HCT116 (cell line): ENCODE results near the gene B4GALNT4. TPM values are rescaled to one million over a fixed set of nuclear protein-coding genes. Genes with fewer than 3 reads are reported as not detected.

Experiments
- ATAC-seq: fragments of 200-7000 bp; cut with Tn5 transposase; 2 replicates; pipeline ENCODE4 v1.9.1; 2020; ENCODE audit warnings: mild to moderate bottlenecking, moderate library complexity
- BruUV-seq: library from RNA; stranded (reverse); fragments of 400-500 nt; replicated peaks from 2 replicates; lab custom pipeline; 2021; lab: Mats Ljungman, UMichigan
- CTCF ChIA-PET: fragments of 300-600 bp; sonication (Branson Sonifier 250); formaldehyde crosslinking; loops from one replicate; lab custom pipeline; 2021; ENCODE audit warnings: antibody characterized with exemption; lab: Charles Lee
- POLR2A ChIA-PET: fragments of 300-600, 350-600 bp; sonication (Branson Sonifier 250); formaldehyde crosslinking; loops from one replicate; lab custom pipeline; 2021; ENCODE audit warnings: antibody characterized with exemption; lab: Charles Lee
- RAD21 ChIA-PET, 2 experiments: fragments of 300-600 bp; sonication (Branson Sonifier 250); formaldehyde crosslinking; loops; one replicate each; lab custom pipeline; 2023; ENCODE audit warnings: low total read pairs in 2 of 2; ENCODE audit not compliant: uncharacterized antibody in 2 of 2, unreplicated experiment in 2 of 2, low non-redundant PET in 1 of 2; lab: Charles Lee
- DNase-seq: peaks from one replicate; pipeline ENCODE4 v3.0.0-alpha.2; 2010; ENCODE audit warnings: low read depth, low spot score
- H2AFZ ChIP-seq: fragments of 200-600 bp; shearing (Covaris generic), sonication (generic); 2 replicates; pipeline ENCODE4 v1.6.1; 2017; ENCODE audit warnings: low read depth, mixed run types, mixed read lengths, antibody characterized with exemption, low read length; ENCODE audit not compliant: poor library complexity, severe bottlenecking
- H3K27ac ChIP-seq: 2 replicates; pipeline ENCODE4 v1.5.1; 2012; ENCODE audit warnings: low read depth, low read length
- H3K27me3 ChIP-seq: fragments of 200-600 bp; sonication (generic); 2 replicates; pipeline ENCODE4 v1.6.1; 2016; ENCODE audit warnings: mixed run types, low read length, mixed read lengths; ENCODE audit not compliant: insufficient read depth
- H3K36me3 ChIP-seq, 2 experiments: fragments of 200-500 bp in 1 of 2; fragments of 200-600 bp in 1 of 2; sonication (Bioruptor generic) in 1 of 2; sonication (generic) in 1 of 2; 2 replicates each; pipeline versions ENCODE4 v1.5.1 to v1.6.1; 2014 to 2016; ENCODE audit warnings: low read length in 2 of 2, inconsistent platforms in 1 of 2, mixed read lengths in 1 of 2, mixed run types in 1 of 2; ENCODE audit not compliant: insufficient read depth in 2 of 2, control insufficient read depth in 1 of 2
- H3K4me1 ChIP-seq, 2 experiments: fragments of 200-600 bp in 1 of 2; sonication (generic) in 1 of 2; 2 replicates each; pipeline versions ENCODE4 v1.5.1 to v1.6.1; 2012 to 2017; ENCODE audit warnings: low read length in 2 of 2, inconsistent platforms in 1 of 2, mild to moderate bottlenecking in 1 of 2, mixed read lengths in 1 of 2, mixed run types in 1 of 2, moderate library complexity in 1 of 2; ENCODE audit not compliant: insufficient read depth in 2 of 2, control insufficient read depth in 1 of 2
- H3K4me2 ChIP-seq: fragments of 200-600 bp; sonication (generic); 2 replicates; pipeline ENCODE4 v1.6.1; 2017; ENCODE audit warnings: mixed run types, low read length, mixed read lengths
- H3K4me3 ChIP-seq, 2 experiments: fragments of 200-600 bp in 1 of 2; sonication (generic) in 1 of 2; replicated peaks in 1 of 2; 2 replicates each; pipeline ENCODE4 v1.5.1; 2011 to 2016; ENCODE audit warnings: low read length in 2 of 2, control low read depth in 1 of 2, low read depth in 1 of 2, mild to moderate bottlenecking in 1 of 2, mixed read lengths in 1 of 2, mixed run types in 1 of 2
- H3K79me2 ChIP-seq: fragments of 200-600 bp; sonication (generic); 2 replicates; pipeline ENCODE4 v1.6.1; 2017; ENCODE audit warnings: mild to moderate bottlenecking, mixed run types, low read length, moderate library complexity, mixed read lengths; ENCODE audit not compliant: insufficient read depth
- H3K9ac ChIP-seq: fragments of 200-600 bp; sonication (generic); 2 replicates; pipeline ENCODE4 v1.6.1; 2016; ENCODE audit warnings: low read length, mixed read lengths
- H3K9me2 ChIP-seq: fragments of 200-600 bp; sonication (generic), shearing (Covaris generic); 2 replicates; pipeline ENCODE4 v1.6.1; 2017; ENCODE audit warnings: mixed run types, mild to moderate bottlenecking, moderate library complexity; ENCODE audit not compliant: insufficient read depth
- H3K9me3 ChIP-seq, 2 experiments: fragments of 200-500 bp in 1 of 2; fragments of 200-600 bp in 1 of 2; sonication (Bioruptor generic) in 1 of 2; sonication (generic) in 1 of 2; 2 replicates each; pipeline ENCODE4 v1.6.1; 2014 to 2017; ENCODE audit warnings: low read length in 2 of 2, mixed read lengths in 2 of 2, inconsistent platforms in 1 of 2, low read depth in 1 of 2, mild to moderate bottlenecking in 1 of 2, mixed run types in 1 of 2, moderate library complexity in 1 of 2; ENCODE audit not compliant: control insufficient read depth in 1 of 2, insufficient read depth in 1 of 2
- H4K20me1 ChIP-seq: fragments of 200-600 bp; sonication (generic), shearing (Covaris generic); 2 replicates; pipeline ENCODE4 v1.6.1; 2017; ENCODE audit warnings: mixed run types, mild to moderate bottlenecking, moderate library complexity; ENCODE audit not compliant: insufficient read depth
- EGR1 ChIP-seq: IDR thresholded peaks from 2 replicates; pipeline ENCODE4 v1.6.1; 2012; ENCODE audit warnings: low read depth
- EZH2phosphoT487 ChIP-seq: fragments of 200-600 bp; IDR thresholded peaks from 2 replicates; pipeline ENCODE4 v1.6.1; 2018; ENCODE audit warnings: antibody characterized with exemption, borderline replicate concordance
- JUND ChIP-seq: IDR thresholded peaks from 2 replicates; pipeline ENCODE4 v1.6.1; 2012
- POLR2AphosphoS5 ChIP-seq: IDR thresholded peaks from 2 replicates; pipeline ENCODE4 v1.6.1; 2011; ENCODE audit warnings: mild to moderate bottlenecking, low read depth, low read length, moderate library complexity
- RAD21 ChIP-seq: IDR thresholded peaks from 2 replicates; pipeline ENCODE4 v1.6.1; 2012; ENCODE audit warnings: low read depth, mild to moderate bottlenecking
- SIN3A ChIP-seq: IDR thresholded peaks from 2 replicates; pipeline ENCODE4 v1.6.1; 2012; ENCODE audit warnings: low read depth
- SP1 ChIP-seq: IDR thresholded peaks from 2 replicates; pipeline ENCODE4 v1.6.1; 2012; ENCODE audit warnings: low read depth
- ZFX ChIP-seq: fragments of 450-650 bp; IDR thresholded peaks from 2 replicates; pipeline ENCODE4 v1.6.1; 2017
- intact Hi-C: fragments of 100-400 bp; cut with micrococcal nuclease; formaldehyde crosslinking; loops from 2 replicates; pipeline ENCODE4 v1.10.0; 2022
- total RNA-seq: library from RNA; stranded (reverse); gene quantifications from one replicate; pipeline ENCODE4 v1.2.1, GENCODE V29; 2021; ENCODE audit not compliant: unreplicated experiment
- TF ChIP-seq, protein P1 (sequence below): IDR thresholded peaks from 2 replicates; pipeline ENCODE4 v1.6.1; 2012
- TF ChIP-seq, protein P2 (sequence below): IDR thresholded peaks from 2 replicates; pipeline ENCODE4 v1.6.1; 2012; ENCODE audit warnings: low read depth

B4GALNT4 gene
- total RNA-seq, 1 experiment from 2014 or later, result 54.3 TPM

DNA sequence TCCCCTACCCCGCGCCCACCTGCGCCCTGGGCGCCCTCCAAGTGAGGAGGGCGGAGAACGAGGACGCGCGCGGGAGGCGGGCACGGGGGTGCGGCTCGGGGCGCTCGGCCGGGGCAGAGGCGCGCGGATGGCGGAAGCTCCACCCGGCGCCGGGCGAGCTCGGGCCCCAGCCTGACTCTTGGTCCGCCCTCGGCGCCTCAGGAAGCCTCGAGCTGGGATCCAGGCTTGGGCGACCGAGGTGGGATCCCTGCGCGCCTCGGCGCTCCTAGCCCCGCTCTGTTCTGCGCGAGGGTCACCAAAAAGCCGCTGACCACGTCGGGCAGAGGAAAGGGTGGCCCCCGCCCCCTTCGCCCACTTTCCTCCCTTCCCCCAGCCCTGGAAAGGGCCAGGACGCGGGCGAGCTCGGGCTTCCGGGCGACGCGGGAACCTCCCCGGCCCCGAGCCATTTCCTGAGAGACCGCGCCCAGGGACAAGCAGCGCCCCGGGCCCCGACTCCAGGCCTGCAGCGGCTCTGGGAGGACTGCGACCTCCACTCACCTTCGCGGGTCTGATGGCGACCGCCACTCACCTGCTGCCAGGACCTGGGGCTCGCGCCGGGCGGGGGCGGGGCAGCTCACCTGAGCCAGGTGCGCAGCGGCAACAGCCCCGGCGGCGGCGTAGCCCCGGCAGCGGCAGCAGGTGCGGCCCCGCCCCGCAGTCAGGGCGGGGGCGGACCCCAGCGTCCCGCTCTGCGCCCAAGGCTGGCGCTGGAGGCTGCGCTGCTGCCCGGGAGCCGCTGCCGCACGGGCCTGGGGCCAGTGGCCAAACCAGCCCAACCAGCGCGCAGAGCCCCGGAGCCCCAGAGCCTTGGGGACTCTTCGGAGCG lies 47.7 kb downstream of the B4GALNT4 start:
- CTCF ChIA-PET, result interaction anchor here (1.6 kb wide), 1 partner anchor 32 kb away, joined by 11 read pairs; no protein-coding TSS in a partner anchor
- H2AFZ ChIP-seq, result no peak overlapping the region
- DNase-seq, result no peak
- H3K4me3 ChIP-seq, result peak overlapping the region; percentile 66 to 71
- RAD21 ChIA-PET, result no interaction called here
- POLR2A ChIA-PET, result interaction anchor here (0.8 to 1.9 kb wide), 4 partner anchors 10 to 31 kb away, joined by 3 to 11 read pairs (median 4); no protein-coding TSS in a partner anchor
- no peaks in the 10 kb centered on the region for H3K27me3 ChIP-seq
- peak; percentile 85 for ATAC-seq
- intact Hi-C loops, result no loop called here
- H3K27ac ChIP-seq, result peak overlapping the region; percentile 81
- H3K36me3 ChIP-seq, result no peaks in the 10 kb centered on the region
- H4K20me1 ChIP-seq, result no peaks in the 10 kb centered on the region
- H3K4me2 ChIP-seq, result peak overlapping the region; percentile 93
- H3K9me2 ChIP-seq, result no peaks in the 10 kb centered on the region
- TF ChIP-seq EGR1, result peak; percentile 69
- peak; percentile 78 for TF ChIP-seq POLR2AphosphoS5
- peak; percentile 57; the same call in 1 of the 2 replicates for TF ChIP-seq ZFX
- TF ChIP-seq JUND, result no peak
- TF ChIP-seq, protein P1, sequence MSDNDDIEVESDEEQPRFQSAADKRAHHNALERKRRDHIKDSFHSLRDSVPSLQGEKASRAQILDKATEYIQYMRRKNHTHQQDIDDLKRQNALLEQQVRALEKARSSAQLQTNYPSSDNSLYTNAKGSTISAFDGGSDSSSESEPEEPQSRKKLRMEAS, result peak; percentile 44; the same call in 1 of the 2 replicates
- no peak for TF ChIP-seq RAD21
- no peaks in the 10 kb centered on the region; the same call in 1 of the 2 replicates for H3K79me2 ChIP-seq
- no TSS peak for BruUV-seq
- H3K9ac ChIP-seq, result peak overlapping the region; percentile 70
- no peaks in the 10 kb centered on the region for H3K9me3 ChIP-seq
- H3K4me1 ChIP-seq, result peaks cover 19 to 33% of the 10 kb centered on the region in 2 experiments

DNA sequence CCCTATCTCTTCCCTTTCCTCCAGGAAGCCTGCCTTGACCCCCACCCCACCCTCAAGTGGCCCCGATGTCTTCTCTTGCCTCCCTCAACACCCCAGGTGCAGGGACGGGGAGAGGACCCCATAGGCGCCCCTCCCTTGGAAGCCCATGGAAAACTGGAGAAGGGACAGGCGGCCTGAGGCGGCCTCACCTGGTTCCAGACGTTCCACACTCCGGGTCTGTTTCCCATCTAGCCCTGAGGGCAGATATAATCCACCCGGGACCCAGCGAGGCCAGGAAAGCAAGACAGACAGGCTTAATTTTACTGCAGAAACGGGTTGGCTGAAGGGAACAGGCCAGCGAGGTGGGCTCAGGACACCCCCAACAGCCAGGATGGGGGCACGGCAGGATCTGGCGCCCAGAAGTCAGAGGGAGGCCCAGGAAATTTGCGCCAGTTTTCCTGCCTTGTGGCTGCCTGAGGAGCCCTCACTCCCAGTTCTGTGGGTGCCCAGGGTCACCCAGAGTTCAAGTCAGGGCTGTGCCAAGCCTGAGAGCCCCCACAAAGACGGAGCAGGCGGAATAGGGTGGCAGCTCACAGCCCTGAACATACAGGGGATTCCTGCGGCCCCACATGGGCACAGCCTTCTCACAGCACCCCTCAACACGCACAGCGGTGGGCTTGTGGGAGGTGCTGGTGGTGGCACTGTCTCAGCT lies 48.5 kb downstream of the B4GALNT4 start:
- Histone ChIP-seq H3K9me3 (no peaks in the 10 kb centered on the region), H3K27me3 (no peaks in the 10 kb centered on the region), H3K9me2 (no peaks in the 10 kb centered on the region), H3K27ac (peak overlapping the region; percentile 81), H3K4me2 (peak overlapping the region; percentile 93), H3K4me1 (peaks cover 19 to 33% of the 10 kb centered on the region in 2 experiments), H4K20me1 (no peaks in the 10 kb centered on the region), H2AFZ (no peak overlapping the region), H3K79me2 (no peaks in the 10 kb centered on the region; the same call in 1 of the 2 replicates), H3K9ac (peak overlapping the region; percentile 70), H3K4me3 (peak overlapping the region; percentile 66 to 71), H3K36me3 (no peaks in the 10 kb centered on the region)
- BruUV-seq, result no TSS peak
- TF ChIP-seq, protein P2, sequence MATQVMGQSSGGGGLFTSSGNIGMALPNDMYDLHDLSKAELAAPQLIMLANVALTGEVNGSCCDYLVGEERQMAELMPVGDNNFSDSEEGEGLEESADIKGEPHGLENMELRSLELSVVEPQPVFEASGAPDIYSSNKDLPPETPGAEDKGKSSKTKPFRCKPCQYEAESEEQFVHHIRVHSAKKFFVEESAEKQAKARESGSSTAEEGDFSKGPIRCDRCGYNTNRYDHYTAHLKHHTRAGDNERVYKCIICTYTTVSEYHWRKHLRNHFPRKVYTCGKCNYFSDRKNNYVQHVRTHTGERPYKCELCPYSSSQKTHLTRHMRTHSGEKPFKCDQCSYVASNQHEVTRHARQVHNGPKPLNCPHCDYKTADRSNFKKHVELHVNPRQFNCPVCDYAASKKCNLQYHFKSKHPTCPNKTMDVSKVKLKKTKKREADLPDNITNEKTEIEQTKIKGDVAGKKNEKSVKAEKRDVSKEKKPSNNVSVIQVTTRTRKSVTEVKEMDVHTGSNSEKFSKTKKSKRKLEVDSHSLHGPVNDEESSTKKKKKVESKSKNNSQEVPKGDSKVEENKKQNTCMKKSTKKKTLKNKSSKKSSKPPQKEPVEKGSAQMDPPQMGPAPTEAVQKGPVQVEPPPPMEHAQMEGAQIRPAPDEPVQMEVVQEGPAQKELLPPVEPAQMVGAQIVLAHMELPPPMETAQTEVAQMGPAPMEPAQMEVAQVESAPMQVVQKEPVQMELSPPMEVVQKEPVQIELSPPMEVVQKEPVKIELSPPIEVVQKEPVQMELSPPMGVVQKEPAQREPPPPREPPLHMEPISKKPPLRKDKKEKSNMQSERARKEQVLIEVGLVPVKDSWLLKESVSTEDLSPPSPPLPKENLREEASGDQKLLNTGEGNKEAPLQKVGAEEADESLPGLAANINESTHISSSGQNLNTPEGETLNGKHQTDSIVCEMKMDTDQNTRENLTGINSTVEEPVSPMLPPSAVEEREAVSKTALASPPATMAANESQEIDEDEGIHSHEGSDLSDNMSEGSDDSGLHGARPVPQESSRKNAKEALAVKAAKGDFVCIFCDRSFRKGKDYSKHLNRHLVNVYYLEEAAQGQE, result no peak
- TF ChIP-seq, protein P1, result no peak
- TF ChIP-seq EZH2phosphoT487 (no peak), SIN3A (no peak), SP1 (no peak), EGR1 (no peak)
- ChIA-PET CTCF (interaction anchor here (1.6 kb wide), 1 partner anchor 31 kb away, joined by 11 read pairs; no protein-coding TSS in a partner anchor), POLR2A (interaction anchor here (0.8 to 1.9 kb wide), 3 partner anchors 11 to 30 kb away, joined by 3 to 11 read pairs (median 5); no protein-coding TSS in a partner anchor), RAD21 (no interaction called here)
- peak; percentile 1; the same call in 1 of the 2 replicates for ATAC-seq
- DNase-seq, result no peak
- intact Hi-C loops, result no loop called here
